Hepatocyte (in vitro differentiated cells): ENCODE results near the gene EDARADD. TPM values are rescaled to one million over a fixed set of nuclear protein-coding genes. Genes with fewer than 3 reads are reported as not detected.

Experiments used
- DNase-seq: peaks from one replicate; pipeline ENCODE4 v3.0.0-alpha.2; 2016; ENCODE audit warnings: low spot score
- H2AFZ ChIP-seq: fragments of 200-600 bp; sonication (generic); 2 replicates; pipeline ENCODE4 v1.6.0; 2016; ENCODE audit warnings: antibody characterized with exemption, mild to moderate bottlenecking
- H3K27ac ChIP-seq: fragments of 200-600 bp; sonication (generic); 2 replicates; pipeline ENCODE4 v1.5.1; 2016; ENCODE audit warnings: mild to moderate bottlenecking
- H3K27me3 ChIP-seq: fragments of 200-600 bp; sonication (generic); 2 replicates; pipeline ENCODE4 v1.6.1; 2016
- H3K36me3 ChIP-seq: fragments of 200-600 bp; sonication (generic); replicated peaks from 2 replicates; pipeline ENCODE4 v1.5.1; 2016; ENCODE audit warnings: low read depth; ENCODE audit not compliant: insufficient read depth
- H3K4me1 ChIP-seq: fragments of 200-600 bp; sonication (generic); 2 replicates; pipeline ENCODE4 v1.5.1; 2016; ENCODE audit warnings: mild to moderate bottlenecking, moderate library complexity; ENCODE audit not compliant: insufficient read depth
- H3K4me2 ChIP-seq: fragments of 200-600 bp; sonication (generic); 2 replicates; pipeline ENCODE4 v1.6.0; 2016
- H3K4me3 ChIP-seq: fragments of 200-600 bp; sonication (generic); 2 replicates; pipeline ENCODE4 v1.5.1; 2016; ENCODE audit warnings: mild to moderate bottlenecking
- H3K79me2 ChIP-seq: fragments of 200-600 bp; sonication (generic); 2 replicates; pipeline ENCODE4 v1.6.0; 2017; ENCODE audit warnings: mild to moderate bottlenecking
- H3K9me2 ChIP-seq: fragments of 200-600 bp; sonication (generic); replicated peaks from 2 replicates; pipeline ENCODE4 v1.6.0; 2017; ENCODE audit warnings: mild to moderate bottlenecking; ENCODE audit not compliant: insufficient read depth
- H3K9me3 ChIP-seq: fragments of 200-600 bp; sonication (generic); 2 replicates; pipeline ENCODE4 v1.5.1; 2016; ENCODE audit warnings: low read depth, mild to moderate bottlenecking
- H4K20me1 ChIP-seq: fragments of 200-600 bp; sonication (generic); 2 replicates; pipeline ENCODE4 v1.6.0; 2016; ENCODE audit warnings: mild to moderate bottlenecking; ENCODE audit not compliant: insufficient read depth, poor library complexity, severe bottlenecking
- EZH2 ChIP-seq: fragments of 200-600 bp; sonication (generic); IDR thresholded peaks from 2 replicates; pipeline ENCODE4 v1.6.1; 2016; ENCODE audit warnings: antibody characterized with exemption, mild to moderate bottlenecking, borderline replicate concordance
- EZH2phosphoT487 ChIP-seq: fragments of 200-600 bp; sonication (generic); IDR thresholded peaks from one replicate; pipeline ENCODE4 v1.6.1; 2018; ENCODE audit warnings: antibody characterized with exemption, mild to moderate bottlenecking, low read depth, moderate library complexity; ENCODE audit not compliant: unreplicated experiment, severe bottlenecking
- WGBS: methylation state at CpG from one replicate; pipeline ENCODE4 v1.1.6; 2016; ENCODE audit warnings: low lambda C conversion rate; ENCODE audit errors: missing lambda C conversion rate; 5-methylcytosine and 5-hydroxymethylcytosine counted together
- polyA plus RNA-seq: library from polyadenylated mRNA; unstranded; fragments of >200 nt; fragmentation: Nextera tagmentation; extraction: Ambion mirVana; gene quantifications from 2 replicates; pipeline ENCODE4 v1.2.1, GENCODE V29; 2016
- total RNA-seq: library from RNA; depleted of rRNA; stranded (reverse); fragments of >200 nt; gene quantifications from 2 replicates; pipeline ENCODE4 v1.2.3, GENCODE V29; 2014
- TF ChIP-seq, protein P1 (sequence below): fragments of 200-600 bp; sonication (generic); IDR thresholded peaks from 2 replicates; pipeline ENCODE4 v1.5.1; 2016; ENCODE audit warnings: antibody characterized with exemption, mild to moderate bottlenecking; ENCODE audit not compliant: poor library complexity

The EDARADD gene
- total and polyA plus RNA-seq, 2 experiments from 2014 or later, result 1.7 to 4.5 TPM

DNA sequence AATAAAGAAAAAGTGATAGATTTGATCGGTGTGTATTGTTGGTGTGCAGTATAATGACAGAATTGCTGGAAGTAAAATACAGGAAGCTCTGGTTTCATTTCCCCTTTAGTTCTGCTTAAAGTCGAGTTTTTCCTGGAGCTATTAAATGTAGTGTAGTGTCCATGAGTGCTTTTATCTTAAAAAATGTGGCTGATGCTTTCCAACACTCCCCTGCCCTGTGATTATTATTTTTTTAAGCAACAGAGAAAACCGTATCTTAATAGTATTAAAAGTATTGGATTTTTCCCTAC lies 130.8 kb downstream of the EDARADD start:
- Histone ChIP-seq H3K4me2 (peak overlapping the region; percentile 88), H3K79me2 (peaks cover 17% of the 10 kb centered on the region), H3K9me2 (no peaks in the 10 kb centered on the region), H4K20me1 (no peaks in the 10 kb centered on the region), H2AFZ (peak overlapping the region; percentile 82), H3K27ac (peak overlapping the region; percentile 98), H3K4me1 (peaks cover 14% of the 10 kb centered on the region), H3K9me3 (no peaks in the 10 kb centered on the region), H3K4me3 (peak overlapping the region; percentile 84), H3K36me3 (no peaks in the 10 kb centered on the region), H3K27me3 (no peaks in the 10 kb centered on the region)
- DNase-seq, result no peak
- TF ChIP-seq EZH2 (no peak), EZH2phosphoT487 (no peak)
- WGBS, result 35% methylated on average over 3 of the region's 3 CpGs

DNA sequence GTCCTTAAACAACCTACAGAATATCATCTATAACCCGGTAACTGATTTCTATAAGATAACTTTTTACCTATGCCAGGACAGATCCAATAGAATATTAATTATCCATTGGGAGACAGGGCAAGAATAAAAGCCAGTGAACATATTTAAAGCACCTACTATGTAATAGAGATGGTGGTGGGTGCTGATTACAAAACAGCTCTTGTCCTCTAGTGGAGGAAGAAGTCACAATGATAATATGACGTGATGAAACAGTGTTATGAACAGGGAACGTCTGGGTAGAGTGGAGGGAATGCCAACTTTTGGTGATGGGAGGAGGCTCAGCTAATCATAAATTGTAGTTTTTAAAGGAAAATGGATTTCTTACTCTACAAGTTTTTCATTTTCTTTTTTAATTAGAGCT lies 132.0 kb downstream of the EDARADD start:
- Histone ChIP-seq H3K36me3 (no peaks in the 10 kb centered on the region), H3K79me2 (peaks cover 17% of the 10 kb centered on the region), H3K4me3 (no peak overlapping the region), H4K20me1 (no peaks in the 10 kb centered on the region), H3K9me2 (no peaks in the 10 kb centered on the region), H3K4me2 (no peak overlapping the region), H3K27me3 (no peaks in the 10 kb centered on the region), H3K27ac (no peak overlapping the region), H3K9me3 (no peaks in the 10 kb centered on the region), H3K4me1 (peaks cover 14% of the 10 kb centered on the region), H2AFZ (no peak overlapping the region)
- no peak for TF ChIP-seq EZH2phosphoT487
- TF ChIP-seq, protein P1, sequence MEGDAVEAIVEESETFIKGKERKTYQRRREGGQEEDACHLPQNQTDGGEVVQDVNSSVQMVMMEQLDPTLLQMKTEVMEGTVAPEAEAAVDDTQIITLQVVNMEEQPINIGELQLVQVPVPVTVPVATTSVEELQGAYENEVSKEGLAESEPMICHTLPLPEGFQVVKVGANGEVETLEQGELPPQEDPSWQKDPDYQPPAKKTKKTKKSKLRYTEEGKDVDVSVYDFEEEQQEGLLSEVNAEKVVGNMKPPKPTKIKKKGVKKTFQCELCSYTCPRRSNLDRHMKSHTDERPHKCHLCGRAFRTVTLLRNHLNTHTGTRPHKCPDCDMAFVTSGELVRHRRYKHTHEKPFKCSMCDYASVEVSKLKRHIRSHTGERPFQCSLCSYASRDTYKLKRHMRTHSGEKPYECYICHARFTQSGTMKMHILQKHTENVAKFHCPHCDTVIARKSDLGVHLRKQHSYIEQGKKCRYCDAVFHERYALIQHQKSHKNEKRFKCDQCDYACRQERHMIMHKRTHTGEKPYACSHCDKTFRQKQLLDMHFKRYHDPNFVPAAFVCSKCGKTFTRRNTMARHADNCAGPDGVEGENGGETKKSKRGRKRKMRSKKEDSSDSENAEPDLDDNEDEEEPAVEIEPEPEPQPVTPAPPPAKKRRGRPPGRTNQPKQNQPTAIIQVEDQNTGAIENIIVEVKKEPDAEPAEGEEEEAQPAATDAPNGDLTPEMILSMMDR, result no peak
- no peak for TF ChIP-seq EZH2
- DNase-seq, result no peak
- WGBS, result 98% methylated on average over 3 of the region's 3 CpGs

DNA sequence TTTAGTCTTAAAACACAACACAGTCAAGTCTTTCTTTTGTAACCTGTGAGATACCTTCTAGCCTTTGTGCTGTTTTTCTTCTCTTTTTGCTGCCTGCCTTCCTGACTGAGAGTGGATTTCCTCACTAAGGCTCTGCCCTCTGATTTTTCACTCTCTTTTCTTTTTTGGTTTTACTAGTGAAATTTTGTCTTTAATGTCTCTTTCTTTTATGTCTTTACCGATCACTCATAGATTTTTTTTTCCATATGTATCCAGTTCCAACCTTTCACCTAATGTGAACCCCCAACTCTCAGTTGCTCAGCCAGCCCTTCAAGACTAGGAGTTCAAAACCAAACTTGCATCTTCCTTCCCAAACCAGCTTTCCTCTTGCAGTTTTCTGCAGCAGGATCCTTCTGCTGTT lies 136.2 kb downstream of the EDARADD start:
- Histone ChIP-seq H3K4me1 (no peaks in the 10 kb centered on the region), H3K79me2 (peaks cover 17% of the 10 kb centered on the region), H4K20me1 (no peaks in the 10 kb centered on the region), H3K4me3 (no peak overlapping the region), H3K27me3 (no peaks in the 10 kb centered on the region), H3K36me3 (no peaks in the 10 kb centered on the region), H3K9me2 (no peaks in the 10 kb centered on the region), H2AFZ (no peak overlapping the region), H3K4me2 (no peak overlapping the region), H3K9me3 (no peaks in the 10 kb centered on the region), H3K27ac (no peak overlapping the region)
- TF ChIP-seq EZH2phosphoT487 (no peak), EZH2 (no peak)
- TF ChIP-seq, protein P1, result no peak
- WGBS, result 81% methylated on average over 1 of the region's 1 CpG
- DNase-seq, result no peak

DNA sequence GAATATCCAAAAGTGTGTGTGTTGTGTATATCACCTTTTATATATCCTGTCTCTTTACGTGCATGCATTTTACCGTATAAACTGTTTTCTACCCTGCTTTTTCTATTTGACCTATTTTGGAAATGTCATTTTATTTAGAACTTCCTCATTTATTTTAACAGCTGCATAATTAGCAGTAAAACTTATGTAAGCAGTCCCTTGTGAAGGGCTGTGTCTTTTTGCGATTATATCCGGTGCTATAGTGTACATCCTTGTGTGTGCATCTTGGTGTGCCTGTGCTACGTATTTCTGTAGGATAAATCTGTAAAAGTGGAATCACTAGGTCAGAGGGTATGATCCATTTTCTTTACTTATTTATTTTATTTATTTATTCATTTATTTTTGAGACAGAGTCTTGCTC lies 136.9 kb downstream of the EDARADD start:
- WGBS, result 88% methylated on average over 5 of the region's 5 CpGs
- no peaks in the 10 kb centered on the region for H3K4me1 ChIP-seq
- no peak overlapping the region for H2AFZ ChIP-seq
- no peak overlapping the region for H3K4me3 ChIP-seq
- H3K36me3 ChIP-seq, result no peaks in the 10 kb centered on the region
- peaks cover 12% of the 10 kb centered on the region for H3K79me2 ChIP-seq
- H3K27ac ChIP-seq, result no peak overlapping the region
- DNase-seq, result no peak
- H3K27me3 ChIP-seq, result no peaks in the 10 kb centered on the region
- H3K9me2 ChIP-seq, result no peaks in the 10 kb centered on the region
- no peak overlapping the region for H3K4me2 ChIP-seq
- no peak for TF ChIP-seq EZH2
- TF ChIP-seq EZH2phosphoT487, result no peak
- TF ChIP-seq, protein P1, result no peak
- no peaks in the 10 kb centered on the region for H4K20me1 ChIP-seq
- no peaks in the 10 kb centered on the region for H3K9me3 ChIP-seq
